H9 (cell line): ENCODE data around the gene TMEM225. TPM values are rescaled to one million over a fixed set of nuclear protein-coding genes. Genes with fewer than 3 reads are reported as not detected.
A peak's percentile ranks its signal among the peaks of the same experiment; 100 is the strongest.

ENCODE experiments used
- DNase-seq: peaks from one replicate; pipeline ENCODE4 v3.0.0-alpha.2; 2017
- H2AFZ ChIP-seq: one replicate; pipeline ENCODE4 v1.6.1; 2013; ENCODE audit warnings: mild to moderate bottlenecking, low read length, control low read depth, moderate library complexity
- H2AK5ac ChIP-seq: 2 replicates; pipeline ENCODE4 v1.6.1; 2013; ENCODE audit warnings: low read length, control low read depth, mixed read lengths; ENCODE audit not compliant: insufficient read length
- H2BK120ac ChIP-seq: one replicate; pipeline ENCODE4 v1.6.1; 2013; ENCODE audit warnings: low read depth, mild to moderate bottlenecking, low read length, control low read depth, inconsistent platforms; ENCODE audit not compliant: poor library complexity, severe bottlenecking
- H2BK12ac ChIP-seq: 2 replicates; pipeline ENCODE4 v1.6.1; 2013; ENCODE audit warnings: low read length, control low read depth, mixed read lengths, low read depth; ENCODE audit not compliant: insufficient read length
- H2BK15ac ChIP-seq: 2 replicates; pipeline ENCODE4 v1.6.1; 2013; ENCODE audit warnings: low read depth, low read length, control low read depth
- H2BK20ac ChIP-seq: one replicate; pipeline ENCODE4 v1.6.1; 2013; ENCODE audit warnings: low read depth, mild to moderate bottlenecking, low read length, control low read depth, inconsistent platforms; ENCODE audit not compliant: poor library complexity, severe bottlenecking
- H2BK5ac ChIP-seq: 2 replicates; pipeline ENCODE4 v1.6.1; 2013; ENCODE audit warnings: low read length, control low read depth, mixed read lengths; ENCODE audit not compliant: insufficient read length
- H3K14ac ChIP-seq: 2 replicates; pipeline ENCODE4 v1.6.1; 2013; ENCODE audit warnings: low read length, control low read depth; ENCODE audit not compliant: insufficient read depth
- H3K18ac ChIP-seq: 2 replicates; pipeline ENCODE4 v1.6.1; 2013; ENCODE audit warnings: low read depth, mild to moderate bottlenecking, mixed read lengths, low read length, control low read depth; ENCODE audit not compliant: insufficient read length
- H3K23ac ChIP-seq: 2 replicates; pipeline ENCODE4 v1.6.1; 2013; ENCODE audit warnings: low read length, control low read depth, mixed read lengths, low read depth; ENCODE audit not compliant: insufficient read length
- H3K23me2 ChIP-seq: 2 replicates; pipeline ENCODE4 v1.6.1; 2013; ENCODE audit warnings: low read depth, mild to moderate bottlenecking, mixed read lengths, low read length, control low read depth; ENCODE audit not compliant: insufficient read length, poor library complexity, severe bottlenecking
- H3K27ac ChIP-seq: 2 replicates; pipeline ENCODE4 v1.5.1; 2013; ENCODE audit warnings: low read length, control low read depth, mixed read lengths, low read depth; ENCODE audit not compliant: insufficient read length
- H3K27me3 ChIP-seq: 2 replicates; pipeline ENCODE4 v1.6.1; 2013; ENCODE audit warnings: low read length, control low read depth, inconsistent platforms; ENCODE audit not compliant: insufficient read depth
- H3K4ac ChIP-seq: 2 replicates; pipeline ENCODE4 v1.6.1; 2013; ENCODE audit warnings: low read depth, mild to moderate bottlenecking, control low read depth, inconsistent platforms, low read length, moderate library complexity
- H3K4me1 ChIP-seq: 2 replicates; pipeline ENCODE4 v1.6.1; 2013; ENCODE audit warnings: low read length, control low read depth, inconsistent platforms; ENCODE audit not compliant: insufficient read depth
- H3K4me2 ChIP-seq: 2 replicates; pipeline ENCODE4 v1.6.1; 2013; ENCODE audit warnings: low read length, control low read depth, mixed read lengths; ENCODE audit not compliant: insufficient read length, insufficient read depth
- H3K56ac ChIP-seq: 2 replicates; pipeline ENCODE4 v1.6.1; 2013; ENCODE audit warnings: low read depth, mild to moderate bottlenecking, mixed read lengths, low read length, control low read depth; ENCODE audit not compliant: insufficient read length
- H3K79me1 ChIP-seq: 2 replicates; pipeline ENCODE4 v1.6.1; 2013; ENCODE audit warnings: low read depth, mild to moderate bottlenecking, moderate library complexity, low read length, control low read depth, inconsistent platforms; ENCODE audit not compliant: insufficient read depth, poor library complexity, severe bottlenecking
- H3K79me2 ChIP-seq: 2 replicates; pipeline ENCODE4 v1.6.1; 2013; ENCODE audit warnings: low read length, control low read depth, inconsistent platforms; ENCODE audit not compliant: insufficient read depth
- H3K9ac ChIP-seq: 2 replicates; pipeline ENCODE4 v1.6.1; 2013; ENCODE audit warnings: low read length, control low read depth, mixed read lengths; ENCODE audit not compliant: insufficient read length; ENCODE audit errors: extremely low read depth
- H3K9me3 ChIP-seq: one replicate; pipeline ENCODE4 v1.6.1; 2013; ENCODE audit warnings: low read depth, low read length, inconsistent platforms; ENCODE audit not compliant: control insufficient read depth
- H3T11ph ChIP-seq: one replicate; pipeline ENCODE4 v1.6.1; 2013; ENCODE audit warnings: mild to moderate bottlenecking, low read length, control low read depth, inconsistent platforms
- H4K20me1 ChIP-seq: one replicate; pipeline ENCODE4 v1.6.1; 2013; ENCODE audit not compliant: control insufficient read depth, insufficient read length, insufficient read depth
- H4K5ac ChIP-seq: 2 replicates; pipeline ENCODE4 v1.6.1; 2013; ENCODE audit warnings: low read depth, mild to moderate bottlenecking, mixed read lengths, low read length, control low read depth; ENCODE audit not compliant: insufficient read length
- H4K8ac ChIP-seq: replicated peaks from 2 replicates; pipeline ENCODE4 v1.6.1; 2013; ENCODE audit warnings: low read length, control low read depth, mixed read lengths, low read depth; ENCODE audit not compliant: insufficient read length
- H4K91ac ChIP-seq: 2 replicates; pipeline ENCODE4 v1.6.1; 2013; ENCODE audit warnings: low read depth, mild to moderate bottlenecking, moderate library complexity, mixed read lengths, low read length, control low read depth; ENCODE audit not compliant: insufficient read length
- H3K27ac Mint-ChIP-seq, 3 experiments: 2 replicates in 2 of 3; 3 replicates in 1 of 3; pipeline ENCODE4 v1.8.0; 2020 to 2021; ENCODE audit warnings: mixed read lengths in 3 of 3, mild to moderate bottlenecking in 1 of 3, moderate library complexity in 1 of 3
- H3K27me3 Mint-ChIP-seq: 2 replicates; pipeline ENCODE4 v1.8.0; 2021; ENCODE audit warnings: low read depth, mild to moderate bottlenecking, moderate library complexity, mixed read lengths
- H3K36me3 Mint-ChIP-seq, 3 experiments: 2 replicates in 2 of 3; 3 replicates in 1 of 3; pipeline ENCODE4 v1.8.0; 2020 to 2021; ENCODE audit warnings: low read depth in 3 of 3, mixed read lengths in 3 of 3; ENCODE audit not compliant: insufficient read depth in 1 of 3
- H3K4me1 Mint-ChIP-seq, 2 experiments: 2 replicates each; pipeline ENCODE4 v1.8.0; 2020; ENCODE audit warnings: mixed read lengths in 2 of 2
- H3K4me3 Mint-ChIP-seq, 2 experiments: 2 replicates in 1 of 2; 3 replicates in 1 of 2; pipeline ENCODE4 v1.8.0; 2020 to 2021; ENCODE audit warnings: mild to moderate bottlenecking in 2 of 2, mixed read lengths in 2 of 2, moderate library complexity in 1 of 2
- H3K9me3 Mint-ChIP-seq, 2 experiments: 2 replicates in 1 of 2; 3 replicates in 1 of 2; pipeline ENCODE4 v1.8.0; 2020; ENCODE audit warnings: mild to moderate bottlenecking in 2 of 2, mixed read lengths in 2 of 2, moderate library complexity in 1 of 2
- CTCF ChIP-seq: fragments of 200-600 bp; sonication (generic); conservative IDR thresholded peaks from 3 replicates; pipeline ENCODE4 v1.8.0; 2021; ENCODE audit warnings: antibody characterized with exemption, mild to moderate bottlenecking
- WGBS: extraction: QIAGEN DNeasy Blood & Tissue Kit; methylation state at CpG from one replicate; pipeline ENCODE4 v1.1.7; 2013; ENCODE audit warnings: missing lambda C conversion rate, low lambda C conversion rate, mixed read lengths; ENCODE audit not compliant: insufficient read length; ENCODE audit errors: extremely low coverage; 5-methylcytosine and 5-hydroxymethylcytosine counted together
- total RNA-seq: library from RNA; stranded (reverse); gene quantifications from 2 replicates; pipeline ENCODE4 v1.2.1, GENCODE V29; 2021

The TMEM225 gene
- total RNA-seq, 1 experiment from 2014 or later = not detected

- WGBS = no CpG with 5 or more reads among the region's 5 CpGs
- Histone ChIP-seq H3K23ac (no peak overlapping the region), H3K56ac (no peak overlapping the region), H4K8ac (no peak overlapping the region), H3T11ph (no peak overlapping the region), H3K27ac (no peak overlapping the region), H2AK5ac (no peak overlapping the region), H2BK120ac (no peak overlapping the region), H3K27me3 (no peaks in the 10 kb centered on the region), H3K4me2 (no peak overlapping the region), H2BK20ac (no peak overlapping the region), H2BK5ac (no peak overlapping the region), H3K79me2 (no peaks in the 10 kb centered on the region), H3K9ac (no peak overlapping the region), H4K5ac (no peak overlapping the region), H4K20me1 (no peaks in the 10 kb centered on the region), H3K14ac (no peak overlapping the region), H2AFZ (peak overlapping the region; percentile 62), H3K23me2 (no peaks in the 10 kb centered on the region), H3K9me3 (no peaks in the 10 kb centered on the region), H2BK15ac (no peak overlapping the region), H3K4me1 (no peaks in the 10 kb centered on the region), H3K18ac (no peak overlapping the region), H4K91ac (no peak overlapping the region), H3K79me1 (no peaks in the 10 kb centered on the region), H2BK12ac (no peak overlapping the region), H3K4ac (no peak overlapping the region)
- peaks cover 8% of the 10 kb centered on the region in 2 experiments for H3K4me1 Mint-ChIP-seq
- TF ChIP-seq CTCF = no peak
- no peak overlapping the region for H3K4me3 Mint-ChIP-seq
- no peaks in the 10 kb centered on the region for H3K27me3 Mint-ChIP-seq
- H3K36me3 Mint-ChIP-seq = no peaks in the 10 kb centered on the region; a peak in 1 of 7 replicates
- no peak overlapping the region for H3K27ac Mint-ChIP-seq
- DNase-seq = no peak
- no peaks in the 10 kb centered on the region; a peak in 1 of 5 replicates for H3K9me3 Mint-ChIP-seq
These were observed 46.3 kb downstream of the TMEM225 start for GRCh38 chr11:123839131-123839530.
